H9 (cell line): ENCODE data around the gene GCN1. TPM values are rescaled to one million over a fixed set of nuclear protein-coding genes. Genes with fewer than 3 reads are reported as not detected.
A peak's percentile ranks its signal among the peaks of the same experiment; 100 is the strongest.

Experiments used
- DNase-seq: peaks from one replicate; pipeline ENCODE4 v3.0.0-alpha.2; 2017
- H2AFZ ChIP-seq: one replicate; pipeline ENCODE4 v1.6.1; 2013; ENCODE audit warnings: mild to moderate bottlenecking, low read length, control low read depth, moderate library complexity
- H2AK5ac ChIP-seq: 2 replicates; pipeline ENCODE4 v1.6.1; 2013; ENCODE audit warnings: low read length, control low read depth, mixed read lengths; ENCODE audit not compliant: insufficient read length
- H2BK120ac ChIP-seq: one replicate; pipeline ENCODE4 v1.6.1; 2013; ENCODE audit warnings: low read depth, mild to moderate bottlenecking, low read length, control low read depth, inconsistent platforms; ENCODE audit not compliant: poor library complexity, severe bottlenecking
- H2BK12ac ChIP-seq: 2 replicates; pipeline ENCODE4 v1.6.1; 2013; ENCODE audit warnings: low read length, control low read depth, mixed read lengths, low read depth; ENCODE audit not compliant: insufficient read length
- H2BK15ac ChIP-seq: 2 replicates; pipeline ENCODE4 v1.6.1; 2013; ENCODE audit warnings: low read depth, low read length, control low read depth
- H2BK20ac ChIP-seq: one replicate; pipeline ENCODE4 v1.6.1; 2013; ENCODE audit warnings: low read depth, mild to moderate bottlenecking, low read length, control low read depth, inconsistent platforms; ENCODE audit not compliant: poor library complexity, severe bottlenecking
- H2BK5ac ChIP-seq: 2 replicates; pipeline ENCODE4 v1.6.1; 2013; ENCODE audit warnings: low read length, control low read depth, mixed read lengths; ENCODE audit not compliant: insufficient read length
- H3K14ac ChIP-seq: 2 replicates; pipeline ENCODE4 v1.6.1; 2013; ENCODE audit warnings: low read length, control low read depth; ENCODE audit not compliant: insufficient read depth
- H3K18ac ChIP-seq: 2 replicates; pipeline ENCODE4 v1.6.1; 2013; ENCODE audit warnings: low read depth, mild to moderate bottlenecking, mixed read lengths, low read length, control low read depth; ENCODE audit not compliant: insufficient read length
- H3K23ac ChIP-seq: 2 replicates; pipeline ENCODE4 v1.6.1; 2013; ENCODE audit warnings: low read length, control low read depth, mixed read lengths, low read depth; ENCODE audit not compliant: insufficient read length
- H3K23me2 ChIP-seq: 2 replicates; pipeline ENCODE4 v1.6.1; 2013; ENCODE audit warnings: low read depth, mild to moderate bottlenecking, mixed read lengths, low read length, control low read depth; ENCODE audit not compliant: insufficient read length, poor library complexity, severe bottlenecking
- H3K27ac ChIP-seq: 2 replicates; pipeline ENCODE4 v1.5.1; 2013; ENCODE audit warnings: low read length, control low read depth, mixed read lengths, low read depth; ENCODE audit not compliant: insufficient read length
- H3K27me3 ChIP-seq: 2 replicates; pipeline ENCODE4 v1.6.1; 2013; ENCODE audit warnings: low read length, control low read depth, inconsistent platforms; ENCODE audit not compliant: insufficient read depth
- H3K4ac ChIP-seq: 2 replicates; pipeline ENCODE4 v1.6.1; 2013; ENCODE audit warnings: low read depth, mild to moderate bottlenecking, control low read depth, inconsistent platforms, low read length, moderate library complexity
- H3K4me1 ChIP-seq: 2 replicates; pipeline ENCODE4 v1.6.1; 2013; ENCODE audit warnings: low read length, control low read depth, inconsistent platforms; ENCODE audit not compliant: insufficient read depth
- H3K4me2 ChIP-seq: 2 replicates; pipeline ENCODE4 v1.6.1; 2013; ENCODE audit warnings: low read length, control low read depth, mixed read lengths; ENCODE audit not compliant: insufficient read length, insufficient read depth
- H3K56ac ChIP-seq: 2 replicates; pipeline ENCODE4 v1.6.1; 2013; ENCODE audit warnings: low read depth, mild to moderate bottlenecking, mixed read lengths, low read length, control low read depth; ENCODE audit not compliant: insufficient read length
- H3K79me1 ChIP-seq: 2 replicates; pipeline ENCODE4 v1.6.1; 2013; ENCODE audit warnings: low read depth, mild to moderate bottlenecking, moderate library complexity, low read length, control low read depth, inconsistent platforms; ENCODE audit not compliant: insufficient read depth, poor library complexity, severe bottlenecking
- H3K79me2 ChIP-seq: 2 replicates; pipeline ENCODE4 v1.6.1; 2013; ENCODE audit warnings: low read length, control low read depth, inconsistent platforms; ENCODE audit not compliant: insufficient read depth
- H3K9ac ChIP-seq: 2 replicates; pipeline ENCODE4 v1.6.1; 2013; ENCODE audit warnings: low read length, control low read depth, mixed read lengths; ENCODE audit not compliant: insufficient read length; ENCODE audit errors: extremely low read depth
- H3K9me3 ChIP-seq: one replicate; pipeline ENCODE4 v1.6.1; 2013; ENCODE audit warnings: low read depth, low read length, inconsistent platforms; ENCODE audit not compliant: control insufficient read depth
- H3T11ph ChIP-seq: one replicate; pipeline ENCODE4 v1.6.1; 2013; ENCODE audit warnings: mild to moderate bottlenecking, low read length, control low read depth, inconsistent platforms
- H4K20me1 ChIP-seq: one replicate; pipeline ENCODE4 v1.6.1; 2013; ENCODE audit not compliant: control insufficient read depth, insufficient read length, insufficient read depth
- H4K5ac ChIP-seq: 2 replicates; pipeline ENCODE4 v1.6.1; 2013; ENCODE audit warnings: low read depth, mild to moderate bottlenecking, mixed read lengths, low read length, control low read depth; ENCODE audit not compliant: insufficient read length
- H4K8ac ChIP-seq: replicated peaks from 2 replicates; pipeline ENCODE4 v1.6.1; 2013; ENCODE audit warnings: low read length, control low read depth, mixed read lengths, low read depth; ENCODE audit not compliant: insufficient read length
- H4K91ac ChIP-seq: 2 replicates; pipeline ENCODE4 v1.6.1; 2013; ENCODE audit warnings: low read depth, mild to moderate bottlenecking, moderate library complexity, mixed read lengths, low read length, control low read depth; ENCODE audit not compliant: insufficient read length
- H3K27ac Mint-ChIP-seq, 3 experiments: 2 replicates in 2 of 3; 3 replicates in 1 of 3; pipeline ENCODE4 v1.8.0; 2020 to 2021; ENCODE audit warnings: mixed read lengths in 3 of 3, mild to moderate bottlenecking in 1 of 3, moderate library complexity in 1 of 3
- H3K27me3 Mint-ChIP-seq: 2 replicates; pipeline ENCODE4 v1.8.0; 2021; ENCODE audit warnings: low read depth, mild to moderate bottlenecking, moderate library complexity, mixed read lengths
- H3K36me3 Mint-ChIP-seq, 3 experiments: 2 replicates in 2 of 3; 3 replicates in 1 of 3; pipeline ENCODE4 v1.8.0; 2020 to 2021; ENCODE audit warnings: low read depth in 3 of 3, mixed read lengths in 3 of 3; ENCODE audit not compliant: insufficient read depth in 1 of 3
- H3K4me1 Mint-ChIP-seq, 2 experiments: 2 replicates each; pipeline ENCODE4 v1.8.0; 2020; ENCODE audit warnings: mixed read lengths in 2 of 2
- H3K4me3 Mint-ChIP-seq, 2 experiments: 2 replicates in 1 of 2; 3 replicates in 1 of 2; pipeline ENCODE4 v1.8.0; 2020 to 2021; ENCODE audit warnings: mild to moderate bottlenecking in 2 of 2, mixed read lengths in 2 of 2, moderate library complexity in 1 of 2
- H3K9me3 Mint-ChIP-seq, 2 experiments: 2 replicates in 1 of 2; 3 replicates in 1 of 2; pipeline ENCODE4 v1.8.0; 2020; ENCODE audit warnings: mild to moderate bottlenecking in 2 of 2, mixed read lengths in 2 of 2, moderate library complexity in 1 of 2
- CTCF ChIP-seq: fragments of 200-600 bp; sonication (generic); conservative IDR thresholded peaks from 3 replicates; pipeline ENCODE4 v1.8.0; 2021; ENCODE audit warnings: antibody characterized with exemption, mild to moderate bottlenecking
- WGBS: extraction: QIAGEN DNeasy Blood & Tissue Kit; methylation state at CpG from one replicate; pipeline ENCODE4 v1.1.7; 2013; ENCODE audit warnings: missing lambda C conversion rate, low lambda C conversion rate, mixed read lengths; ENCODE audit not compliant: insufficient read length; ENCODE audit errors: extremely low coverage; 5-methylcytosine and 5-hydroxymethylcytosine counted together
- total RNA-seq: library from RNA; stranded (reverse); gene quantifications from 2 replicates; pipeline ENCODE4 v1.2.1, GENCODE V29; 2021

The GCN1 gene
- total RNA-seq, 1 experiment from 2014 or later = 137 TPM

GRCh38 chr12:120101182-120101581, 93.3 kb downstream of the GCN1 start:
- DNase-seq = no peak
- H3K36me3 Mint-ChIP-seq = peaks cover 19 to 56% (median 54%) of the 10 kb centered on the region in 3 experiments; a peak in 6 of 7 replicates
- Histone ChIP-seq H3K27me3 (no peaks in the 10 kb centered on the region), H3K56ac (no peak overlapping the region), H3K4me1 (no peaks in the 10 kb centered on the region), H4K5ac (no peak overlapping the region), H3K27ac (no peak overlapping the region), H3K9ac (no peak overlapping the region), H3K23ac (no peak overlapping the region), H3K4ac (no peak overlapping the region), H3K18ac (no peak overlapping the region), H2BK20ac (no peak overlapping the region), H2AFZ (no peak overlapping the region), H2BK12ac (no peak overlapping the region), H3K79me1 (no peaks in the 10 kb centered on the region), H3K9me3 (no peaks in the 10 kb centered on the region), H3K4me2 (no peak overlapping the region), H3K79me2 (no peaks in the 10 kb centered on the region; the same call in 1 of the 2 replicates), H3T11ph (no peak overlapping the region), H3K23me2 (no peaks in the 10 kb centered on the region), H3K14ac (no peak overlapping the region), H4K91ac (no peak overlapping the region), H2BK120ac (no peak overlapping the region), H4K8ac (no peak overlapping the region), H2AK5ac (no peak overlapping the region), H4K20me1 (no peaks in the 10 kb centered on the region), H2BK15ac (no peak overlapping the region), H2BK5ac (no peak overlapping the region)
- H3K9me3 Mint-ChIP-seq = no peaks in the 10 kb centered on the region
- WGBS = no CpG with 5 or more reads among the region's 11 CpGs
- H3K4me1 Mint-ChIP-seq = peaks cover 15 to 21% of the 10 kb centered on the region in 2 experiments
- H3K27me3 Mint-ChIP-seq = no peaks in the 10 kb centered on the region
- no peak for TF ChIP-seq CTCF
- peak overlapping the region in 2 of 3 experiments; percentile 17 to 84; a peak in 4 of 7 replicates for H3K27ac Mint-ChIP-seq
- H3K4me3 Mint-ChIP-seq = no peak overlapping the region
